GM23248 (cell line): Measurements from ENCODE around the gene TTLL5. TPM values are rescaled to one million over a fixed set of nuclear protein-coding genes. Genes with fewer than 3 reads are reported as not detected.
A peak's percentile ranks its signal among the peaks of the same experiment; 100 is the strongest.

Source experiments
- DNase-seq: peaks from one replicate; pipeline ENCODE4 v3.0.0-alpha.2; 2015
- H2AFZ ChIP-seq: fragments of 200-600 bp; sonication (generic); 2 replicates; pipeline ENCODE4 v1.6.1; 2016; ENCODE audit warnings: antibody characterized with exemption
- H3F3A ChIP-seq: fragments of 200-600 bp; sonication (generic); 2 replicates; pipeline ENCODE4 v1.6.1; 2016; ENCODE audit warnings: mild to moderate bottlenecking, antibody characterized with exemption, mixed run types; ENCODE audit not compliant: insufficient read depth
- H3K27ac ChIP-seq: fragments of 200-600 bp; sonication (generic); 2 replicates; pipeline ENCODE4 v1.5.1; 2016; ENCODE audit warnings: mild to moderate bottlenecking
- H3K27me3 ChIP-seq: fragments of 200-600 bp; sonication (generic); replicated peaks from 2 replicates; pipeline ENCODE4 v1.6.1; 2016; ENCODE audit warnings: mild to moderate bottlenecking; ENCODE audit not compliant: insufficient read depth
- H3K36me3 ChIP-seq: fragments of 200-600 bp; sonication (generic); 2 replicates; pipeline ENCODE4 v1.6.1; 2016; ENCODE audit warnings: low read depth, mild to moderate bottlenecking
- H3K4me1 ChIP-seq: fragments of 200-600 bp; sonication (generic); 2 replicates; pipeline ENCODE4 v1.6.1; 2016; ENCODE audit warnings: mild to moderate bottlenecking; ENCODE audit not compliant: insufficient read depth
- H3K4me2 ChIP-seq: fragments of 200-600 bp; sonication (generic); one replicate; pipeline ENCODE4 v1.6.1; 2016; ENCODE audit warnings: mild to moderate bottlenecking; ENCODE audit not compliant: unreplicated experiment
- H3K4me3 ChIP-seq: fragments of 200-600 bp; sonication (generic); 2 replicates; pipeline ENCODE4 v1.5.1; 2016; ENCODE audit warnings: mild to moderate bottlenecking
- H3K79me2 ChIP-seq: fragments of 200-600 bp; sonication (generic); 2 replicates; pipeline ENCODE4 v1.6.1; 2016; ENCODE audit warnings: mild to moderate bottlenecking; ENCODE audit not compliant: insufficient read depth
- H3K9ac ChIP-seq: fragments of 200-600 bp; sonication (generic); 2 replicates; pipeline ENCODE4 v1.6.1; 2016; ENCODE audit warnings: mild to moderate bottlenecking
- H3K9me2 ChIP-seq: fragments of 200-600 bp; sonication (generic); 2 replicates; pipeline ENCODE4 v1.6.1; 2016; ENCODE audit warnings: mixed run types, mild to moderate bottlenecking, moderate library complexity; ENCODE audit not compliant: insufficient read depth
- H3K9me3 ChIP-seq: fragments of 200-600 bp; sonication (generic); one replicate; pipeline ENCODE4 v1.6.1; 2017; ENCODE audit warnings: low read depth
- H4K20me1 ChIP-seq: fragments of 200-600 bp; sonication (generic); 2 replicates; pipeline ENCODE4 v1.6.0; 2016; ENCODE audit not compliant: insufficient read depth
- EZH2 ChIP-seq: fragments of 200-600 bp; sonication (generic); IDR thresholded peaks from 2 replicates; pipeline ENCODE4 v1.6.1; 2018; ENCODE audit warnings: antibody characterized with exemption, mild to moderate bottlenecking; ENCODE audit not compliant: insufficient read depth, poor library complexity, severe bottlenecking
- EZH2phosphoT487 ChIP-seq: fragments of 200-600 bp; sonication (generic); IDR thresholded peaks from 2 replicates; pipeline ENCODE4 v1.6.1; 2018; ENCODE audit warnings: antibody characterized with exemption, moderate library complexity, mild to moderate bottlenecking, low read depth; ENCODE audit not compliant: insufficient read depth
- WGBS, 2 experiments: methylation state at CpG; one replicate each; pipeline ENCODE4 v1.1.6; 2015 to 2017; ENCODE audit warnings: low lambda C conversion rate in 2 of 2, low coverage in 1 of 2; ENCODE audit errors: missing lambda C conversion rate in 2 of 2; 5-methylcytosine and 5-hydroxymethylcytosine counted together
- in situ Hi-C: fragments of 300-500 bp; cut with MboI; formaldehyde crosslinking; loops from 2 replicates; pipeline ENCODE4 v1.15.0; 2020
- polyA plus RNA-seq: library from polyadenylated mRNA; unstranded; fragments of >200 nt; fragmentation: Nextera tagmentation; extraction: Ambion mirVana; gene quantifications from 2 replicates; pipeline ENCODE4 v1.2.1, GENCODE V29; 2016
- total RNA-seq: library from RNA; depleted of rRNA; stranded (reverse); fragments of >200 nt; shearing (Covaris generic); gene quantifications from 2 replicates; pipeline ENCODE4 v1.2.3, GENCODE V29; 2014

The TTLL5 gene
- total and polyA plus RNA-seq, 2 experiments from 2014 or later, result 14.6 to 17.8 TPM

DNA sequence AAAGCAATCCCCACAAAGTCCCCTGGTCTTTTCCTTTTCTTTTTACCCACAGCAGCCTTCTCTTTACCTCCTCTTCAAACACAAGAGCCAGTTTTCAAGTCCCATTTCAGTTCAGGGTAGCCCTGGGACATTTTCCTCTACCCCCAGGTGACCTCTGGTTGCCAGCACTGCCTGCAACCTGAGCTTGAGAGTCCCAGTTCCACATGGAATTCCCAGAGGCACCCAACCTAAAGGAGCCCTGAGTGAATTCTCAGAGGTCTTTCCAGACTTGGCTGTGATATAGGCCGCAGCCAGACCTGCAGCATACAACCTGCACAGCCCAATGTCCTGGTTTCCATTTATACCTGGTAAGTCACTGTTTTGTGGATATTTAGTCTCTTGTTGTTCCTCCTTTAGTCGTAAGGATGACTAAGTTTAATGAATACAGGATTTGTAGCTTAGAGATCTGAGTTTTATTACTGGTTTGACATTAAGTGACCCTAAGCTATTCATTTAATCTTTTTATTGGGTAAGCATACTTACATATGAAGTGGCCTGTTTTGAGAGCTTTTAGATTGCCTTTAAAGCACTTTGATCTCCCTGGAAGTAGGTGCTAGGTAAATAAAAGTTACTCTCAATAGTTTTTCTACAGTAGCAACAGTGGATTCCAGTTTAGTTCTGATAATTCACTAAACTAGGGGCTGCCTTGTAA, 160.9 kb downstream of the TTLL5 start:
- Histone ChIP-seq H3K9ac (peak overlapping the region; percentile 60), H3K79me2 (no peaks in the 10 kb centered on the region), H2AFZ (peak overlapping the region; percentile 82), H3K27ac (peak overlapping the region; percentile 91), H3K4me2 (peak overlapping the region; percentile 60), H3K36me3 (no peaks in the 10 kb centered on the region), H3F3A (peaks cover 46% of the 10 kb centered on the region), H3K4me1 (peaks cover 39% of the 10 kb centered on the region), H4K20me1 (no peaks in the 10 kb centered on the region), H3K27me3 (no peaks in the 10 kb centered on the region), H3K4me3 (peak overlapping the region; percentile 29; the same call in 1 of the 2 replicates), H3K9me2 (no peaks in the 10 kb centered on the region), H3K9me3 (no peaks in the 10 kb centered on the region)
- WGBS, 2 experiments, result 49 to 50% methylated on average over 2 of the region's 2 CpGs
- peak; percentile 49 for DNase-seq
- in situ Hi-C loops, result no loop called here
- TF ChIP-seq EZH2phosphoT487 (no peak), EZH2 (no peak)

DNA sequence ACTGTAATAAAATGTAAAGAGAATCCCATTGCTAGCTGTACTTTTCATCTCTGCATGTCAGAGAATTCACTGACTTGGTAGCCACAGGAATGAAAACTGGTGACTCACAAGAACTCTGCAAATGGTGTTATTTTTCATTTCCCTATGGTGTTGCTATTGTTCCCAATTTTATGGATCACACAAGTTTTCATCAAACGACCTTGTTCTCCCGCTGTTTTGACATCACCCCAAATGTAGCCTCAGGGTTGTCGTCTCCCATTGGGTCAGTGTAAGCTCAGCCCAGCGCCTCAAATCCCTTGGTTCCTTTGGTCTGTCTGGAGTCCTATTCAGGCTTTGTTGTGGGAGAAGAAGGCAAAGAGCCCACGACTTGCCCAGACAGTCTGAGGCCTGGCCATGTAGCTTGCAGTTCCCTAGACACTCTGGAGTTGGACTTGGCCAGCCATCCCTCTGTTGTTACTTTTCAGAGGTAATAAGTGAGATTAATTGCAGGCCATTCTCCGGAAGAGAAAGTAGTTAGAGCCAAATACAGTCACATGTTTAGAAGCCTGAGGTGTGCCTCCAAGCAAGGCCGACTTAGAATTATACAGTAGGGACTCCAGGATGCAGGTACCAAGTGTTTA, 161.6 kb downstream of the TTLL5 start:
- Histone ChIP-seq H4K20me1 (no peaks in the 10 kb centered on the region), H3F3A (peaks cover 46% of the 10 kb centered on the region), H2AFZ (peak overlapping the region; percentile 82), H3K4me3 (peak overlapping the region; percentile 29; the same call in 1 of the 2 replicates), H3K9me3 (no peaks in the 10 kb centered on the region), H3K27ac (peak overlapping the region; percentile 91), H3K9ac (peak overlapping the region; percentile 60), H3K4me1 (peaks cover 40% of the 10 kb centered on the region), H3K4me2 (peak overlapping the region; percentile 73), H3K79me2 (no peaks in the 10 kb centered on the region), H3K9me2 (no peaks in the 10 kb centered on the region), H3K27me3 (no peaks in the 10 kb centered on the region), H3K36me3 (no peaks in the 10 kb centered on the region)
- peak; percentile 86 for DNase-seq
- TF ChIP-seq EZH2phosphoT487 (0 out of 2 replicates have a peak, but pooled peaks have one; percentile 42), EZH2 (no peak)
- in situ Hi-C loops, result no loop called here
- 5 to 6% methylated on average over 7 of the region's 7 CpGs for WGBS, 2 experiments

DNA sequence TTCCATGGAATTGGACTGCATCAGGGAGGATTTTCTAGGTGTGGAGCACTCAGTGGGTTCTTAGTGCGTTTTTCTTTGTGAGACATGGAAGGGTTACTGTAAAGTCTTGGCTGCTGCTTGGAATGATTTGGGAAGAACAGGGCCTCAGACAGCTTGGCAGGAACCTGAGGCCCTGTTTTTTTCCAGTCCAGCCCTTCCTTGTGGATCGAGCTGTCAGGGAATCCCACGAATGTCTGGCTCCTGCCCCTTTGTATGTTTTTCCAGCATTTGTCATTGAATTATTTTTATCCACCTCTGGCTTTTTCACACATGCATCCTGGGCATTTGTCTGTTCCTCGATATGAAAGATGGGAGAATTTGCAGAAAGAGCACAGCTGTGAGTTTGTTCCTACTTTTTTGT, 162.3 kb downstream of the TTLL5 start:
- Histone ChIP-seq H3K9me2 (no peaks in the 10 kb centered on the region), H3K4me3 (no peak overlapping the region), H3F3A (peaks cover 46% of the 10 kb centered on the region), H3K9me3 (no peaks in the 10 kb centered on the region), H3K9ac (peak overlapping the region; percentile 60), H3K36me3 (no peaks in the 10 kb centered on the region), H3K4me2 (peak overlapping the region; percentile 73), H4K20me1 (no peaks in the 10 kb centered on the region), H3K79me2 (no peaks in the 10 kb centered on the region), H3K27ac (peak overlapping the region; percentile 91), H3K4me1 (peaks cover 40% of the 10 kb centered on the region), H2AFZ (peak overlapping the region; percentile 82), H3K27me3 (no peaks in the 10 kb centered on the region)
- in situ Hi-C loops, result no loop called here
- WGBS, 2 experiments, result 32 to 35% methylated on average over 4 of the region's 4 CpGs
- TF ChIP-seq EZH2 (no peak), EZH2phosphoT487 (no peak)
- DNase-seq, result no peak

DNA sequence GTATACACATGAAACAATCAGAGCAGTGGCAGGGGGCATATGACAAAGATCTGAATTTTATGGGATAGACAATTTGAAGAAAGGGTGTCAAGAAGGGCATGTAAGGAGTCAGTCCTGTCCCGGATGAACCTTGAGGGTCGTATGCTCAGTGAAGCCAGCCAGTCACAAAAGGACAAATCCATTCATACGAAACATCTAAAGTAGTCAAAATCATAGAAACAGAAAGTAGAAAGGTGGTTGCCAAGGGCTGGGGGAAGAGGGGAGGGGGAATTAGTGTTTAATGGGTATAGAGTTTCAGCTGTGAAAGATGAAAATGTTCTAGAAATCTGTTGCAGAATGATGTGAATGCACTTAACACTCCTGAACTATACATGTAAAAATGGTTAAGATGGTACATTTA, 163.3 kb downstream of the TTLL5 start:
- Histone ChIP-seq H3K4me2 (no peak overlapping the region), H3K27me3 (no peaks in the 10 kb centered on the region), H3K9ac (no peak overlapping the region), H2AFZ (no peak overlapping the region), H3K27ac (no peak overlapping the region), H3K9me2 (no peaks in the 10 kb centered on the region), H3K79me2 (no peaks in the 10 kb centered on the region), H4K20me1 (no peaks in the 10 kb centered on the region), H3K36me3 (no peaks in the 10 kb centered on the region), H3K9me3 (no peaks in the 10 kb centered on the region), H3K4me3 (no peak overlapping the region), H3F3A (peaks cover 46% of the 10 kb centered on the region), H3K4me1 (peaks cover 40% of the 10 kb centered on the region)
- DNase-seq, result no peak
- in situ Hi-C loops, result no loop called here
- TF ChIP-seq EZH2phosphoT487, result no peak
- TF ChIP-seq EZH2, result no peak
- WGBS, 2 experiments, result 92 to 94% methylated on average over 3 of the region's 3 CpGs
